Pons (tissue), 1 donor: ENCODE data around the gene ATP2B3.

Experiments
- DNase-seq: peaks from one replicate; pipeline ENCODE4 v3.0.0-alpha.2; 2016; ENCODE audit warnings: low spot score

ATP2B3 gene

GRCh38 chrX:153490217-153490930, 27.1 kb upstream of the ATP2B3 start:
- no peak for DNase-seq

GRCh38 chrX:153491351-153491914, 26.0 kb upstream of the ATP2B3 start:
- no peak for DNase-seq

GRCh38 chrX:153491918-153492317, 25.5 kb upstream of the ATP2B3 start:
- no peak for DNase-seq

- DNase-seq, result no peak
These were observed 24.9 kb upstream of the ATP2B3 start for GRCh38 chrX:153492543-153492942.

GRCh38 chrX:153493085-153493484, 24.4 kb upstream of the ATP2B3 start:
- no peak for DNase-seq

- no peak for DNase-seq
These were observed 23.4 kb upstream of the ATP2B3 start for GRCh38 chrX:153494061-153494460.

GRCh38 chrX:153494541-153495361, 22.7 kb upstream of the ATP2B3 start, which contains the start of gene BGN:
TSS of gene BGN (plus strand) at chrX:153494980. CDS start at chrX:153504632, 9,652 bp downstream.
- no peak for DNase-seq

GRCh38 chrX:153495362-153495751, 22.1 kb upstream of the ATP2B3 start:
- DNase-seq, result peak; percentile 5

- no peak for DNase-seq
These were observed 21.4 kb upstream of the ATP2B3 start for GRCh38 chrX:153495903-153496589.

- no peak for DNase-seq
These were observed 20.9 kb upstream of the ATP2B3 start for GRCh38 chrX:153496590-153496959.

- DNase-seq, result no peak
These were observed 19.0 kb upstream of the ATP2B3 start for GRCh38 chrX:153498453-153498852.

- no peak for DNase-seq
These were observed 18.1 kb upstream of the ATP2B3 start for GRCh38 chrX:153499341-153499740.

GRCh38 chrX:153499876-153500275, 17.6 kb upstream of the ATP2B3 start:
- peak; percentile 67 for DNase-seq

GRCh38 chrX:153500676-153501280, 16.7 kb upstream of the ATP2B3 start:
- DNase-seq, result no peak

- peak; percentile 2 for DNase-seq
These were observed 15.9 kb upstream of the ATP2B3 start for GRCh38 chrX:153501530-153501929.

- no peak for DNase-seq
These were observed 15.3 kb upstream of the ATP2B3 start for GRCh38 chrX:153502131-153502530.

GRCh38 chrX:153502796-153503195, 14.6 kb upstream of the ATP2B3 start:
- no peak for DNase-seq

- DNase-seq, result no peak
These were observed 12.9 kb upstream of the ATP2B3 start for GRCh38 chrX:153504445-153505016.

GRCh38 chrX:153505361-153505760, 12.1 kb upstream of the ATP2B3 start:
- no peak for DNase-seq

GRCh38 chrX:153507484-153508178, 9.8 kb upstream of the ATP2B3 start:
- peak; percentile 52 for DNase-seq

- DNase-seq, result no peak
These were observed 7.8 kb upstream of the ATP2B3 start for GRCh38 chrX:153509592-153509991.
